DMS114 treated with DMSO at 0.1 percent for 48 hours (cell line): ENCODE results near the gene DCAF17.
A peak's percentile ranks its signal among the peaks of the same experiment; 100 is the strongest.

ENCODE experiments used
- DNase-seq: peaks from one replicate; lab custom pipeline; 2025; ENCODE audit not compliant: unreplicated experiment; lab: John Stamatoyannopoulos, UW

Gene DCAF17

GRCh38 chr2:171434013-171434989 lies at the start of gene DCAF17:
Gene DCAF17, plus strand, starts transcription at chr2:171434226. Its CDS starts 352 bp downstream, at chr2:171434578.
- peak; percentile 81 for DNase-seq

DNA sequence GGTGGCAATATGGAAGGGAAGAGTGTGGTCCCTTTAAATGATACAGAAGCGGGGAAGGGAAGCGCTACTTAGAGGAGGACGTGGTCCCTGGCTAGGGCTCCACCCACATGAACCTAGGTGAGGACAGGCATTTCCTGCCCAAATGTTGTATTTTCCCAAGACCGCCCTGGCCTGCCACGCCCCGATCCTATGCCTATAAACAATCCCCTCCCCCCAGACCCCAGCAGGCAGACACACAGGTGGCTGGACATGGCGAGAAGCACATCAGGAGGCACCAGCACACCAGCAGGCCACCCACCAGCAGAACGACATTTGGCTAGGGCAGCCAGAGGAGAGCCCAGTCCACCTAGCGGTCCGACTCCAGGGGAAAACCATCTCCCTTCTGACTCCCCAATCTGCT lies 47.4 kb upstream of the DCAF17 start:
- no peak for DNase-seq

GRCh38 chr2:171387052-171387451 lies 47.0 kb upstream of the DCAF17 start:
- no peak for DNase-seq

- no peak for DNase-seq
Observed at GRCh38 chr2:171389325-171389724, 44.7 kb upstream of the DCAF17 start.

GRCh38 chr2:171389780-171390179 lies 44.2 kb upstream of the DCAF17 start:
- DNase-seq: no peak

DNA sequence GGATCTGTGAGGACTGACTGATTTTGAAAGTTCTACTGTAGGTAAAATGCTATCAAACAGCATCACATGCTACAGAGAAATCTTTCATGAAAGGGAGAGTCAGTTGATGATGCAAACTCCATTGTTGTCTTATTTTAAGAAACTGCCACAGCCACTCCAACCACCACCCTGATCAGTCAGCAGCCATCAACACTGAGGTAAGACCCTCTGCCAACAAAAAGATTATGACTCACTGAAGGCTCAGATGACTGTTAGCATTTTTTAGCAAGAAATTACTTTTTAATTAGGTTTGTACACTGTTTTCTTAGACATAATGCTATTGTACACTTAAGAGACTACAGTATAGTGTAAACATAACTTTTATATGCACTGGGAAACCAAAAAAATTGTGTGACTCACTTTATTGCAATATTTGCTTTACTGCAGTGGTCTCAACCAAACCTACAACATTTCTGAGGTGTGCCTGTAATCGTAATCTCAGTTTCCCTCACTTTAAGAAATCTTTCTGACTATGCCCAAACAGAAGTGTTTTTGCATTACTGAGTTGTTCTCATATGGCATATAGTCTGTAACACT lies 43.0 kb upstream of the DCAF17 start:
- DNase-seq: no peak

GRCh38 chr2:171391532-171391931 lies 42.5 kb upstream of the DCAF17 start:
- no peak for DNase-seq

DNA sequence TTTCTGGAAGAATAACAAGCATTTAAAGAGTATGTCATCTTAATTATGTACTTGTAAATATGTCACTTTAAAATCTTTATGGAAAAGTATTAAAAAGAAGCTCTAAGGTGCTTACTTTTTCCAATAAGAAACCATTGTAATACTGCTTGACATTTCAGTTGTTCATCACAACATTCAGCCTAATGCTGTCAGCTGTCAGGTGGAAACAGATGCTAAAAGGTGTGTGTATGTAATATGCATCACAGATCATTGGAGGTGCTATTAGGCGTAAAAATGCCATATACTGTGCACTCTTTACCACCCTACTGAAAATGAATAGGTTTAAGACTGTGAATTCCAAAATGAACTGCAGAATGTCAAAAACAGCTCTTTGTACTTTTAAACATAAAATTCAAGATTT lies 40.5 kb upstream of the DCAF17 start:
- DNase-seq: no peak

- no peak for DNase-seq
Observed at GRCh38 chr2:171394164-171394740, 39.8 kb upstream of the DCAF17 start.

DNA sequence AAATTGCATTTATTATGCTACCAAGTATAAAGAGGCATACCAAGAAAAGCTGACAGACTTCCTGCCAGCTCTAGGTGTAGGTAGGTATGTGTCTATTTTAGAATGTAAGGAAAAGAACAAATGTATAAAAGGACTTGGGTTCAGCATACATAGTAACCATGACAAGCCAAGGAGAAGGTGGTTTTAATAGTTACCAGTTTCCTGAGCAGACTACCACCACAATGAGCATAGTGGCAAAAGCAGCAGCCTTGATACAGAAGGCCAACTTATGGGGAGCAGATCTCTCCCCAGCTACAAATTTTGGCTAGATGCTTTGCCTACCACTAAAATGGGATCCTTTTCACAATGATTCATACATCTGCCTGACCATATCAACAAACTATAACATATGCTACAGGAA lies 34.7 kb upstream of the DCAF17 start:
- no peak for DNase-seq

DNA sequence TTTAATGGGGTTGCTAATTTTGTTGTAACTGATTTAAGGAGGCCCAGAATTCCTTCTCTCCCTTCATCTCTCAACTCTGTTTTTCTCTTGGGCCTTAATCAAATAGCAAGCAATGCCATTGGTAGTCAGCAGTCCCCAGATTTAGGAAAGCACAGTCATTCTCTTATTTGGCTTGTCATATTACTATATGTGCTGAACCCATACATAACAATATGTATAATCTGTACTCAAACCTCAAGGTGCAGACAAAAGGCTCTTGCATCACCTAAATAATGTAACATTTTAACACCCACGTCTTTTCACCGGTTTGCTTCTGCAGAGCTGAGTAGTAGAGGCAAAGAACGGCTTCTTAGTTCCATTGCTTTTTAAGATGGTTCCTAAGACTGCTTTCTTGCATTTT lies 33.6 kb upstream of the DCAF17 start:
- no peak for DNase-seq

- DNase-seq: no peak
Observed at GRCh38 chr2:171401947-171402346, 32.1 kb upstream of the DCAF17 start.

DNA sequence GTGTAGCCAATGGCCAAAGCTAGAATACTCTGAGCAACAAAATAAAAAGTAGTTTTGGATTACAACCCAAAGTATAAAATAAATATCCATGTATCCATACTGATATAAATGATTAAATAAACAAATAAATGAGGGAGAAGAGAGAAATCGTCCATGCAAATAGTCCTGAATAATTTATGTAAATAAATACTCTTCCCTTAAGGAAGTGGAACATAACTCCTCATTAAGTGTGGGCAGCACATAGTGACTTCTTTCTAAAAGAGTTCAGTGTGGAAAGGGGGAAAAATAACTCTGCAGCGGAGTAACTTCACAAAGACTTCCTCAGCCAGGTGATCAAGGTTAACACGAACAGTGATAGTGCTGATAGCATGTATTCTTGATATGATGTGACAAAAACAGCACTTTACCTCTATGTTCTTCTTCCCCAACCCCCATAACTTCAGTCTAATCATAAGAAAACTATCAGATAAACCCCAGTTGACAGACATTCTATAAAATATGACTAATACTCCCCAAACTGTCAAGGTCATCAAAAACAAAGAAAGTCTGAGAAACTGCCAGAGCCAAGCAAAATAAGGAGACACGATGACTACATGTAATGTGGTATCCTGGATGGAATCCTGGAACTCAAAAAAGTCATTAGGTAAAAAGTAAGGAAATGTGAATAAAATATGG lies 31.0 kb upstream of the DCAF17 start:
- no peak for DNase-seq

DNA sequence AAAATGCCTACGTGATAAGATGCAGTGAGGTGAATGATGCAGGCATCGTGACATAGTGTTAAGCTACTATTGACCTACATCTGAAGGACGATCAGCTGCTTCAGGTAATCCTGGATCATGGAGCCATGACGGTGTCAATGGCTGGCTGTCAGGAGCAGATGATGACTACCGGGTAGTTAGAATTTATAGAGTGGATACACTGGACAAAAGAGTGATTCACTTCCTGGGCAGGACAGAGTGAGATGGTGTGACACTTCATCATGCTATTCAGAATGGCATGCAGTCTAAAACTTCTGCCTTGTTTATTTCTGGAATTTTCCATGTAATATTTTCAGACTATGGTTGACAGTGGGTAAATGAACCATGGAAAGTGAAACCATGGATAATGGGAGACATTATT lies 29.8 kb upstream of the DCAF17 start:
- no peak for DNase-seq

DNA sequence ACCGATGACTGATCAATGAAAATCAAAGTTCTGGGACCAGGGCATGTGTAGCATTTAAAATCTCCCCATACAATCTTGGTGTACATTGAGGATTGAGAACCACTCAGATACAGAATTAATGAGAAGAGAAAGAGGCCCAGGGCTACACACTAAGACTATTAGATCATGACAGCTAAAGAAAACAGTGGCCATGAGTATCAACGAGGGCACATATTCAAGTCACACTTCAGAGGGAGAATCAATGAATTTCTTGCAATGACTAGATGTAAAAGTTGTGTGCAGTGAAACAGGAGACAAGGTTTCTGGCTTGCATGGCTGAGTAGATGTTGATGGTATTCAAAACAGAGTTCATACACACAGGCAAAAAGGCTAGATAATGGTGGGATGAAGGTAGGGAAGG lies 29.3 kb upstream of the DCAF17 start:
- DNase-seq: no peak

DNA sequence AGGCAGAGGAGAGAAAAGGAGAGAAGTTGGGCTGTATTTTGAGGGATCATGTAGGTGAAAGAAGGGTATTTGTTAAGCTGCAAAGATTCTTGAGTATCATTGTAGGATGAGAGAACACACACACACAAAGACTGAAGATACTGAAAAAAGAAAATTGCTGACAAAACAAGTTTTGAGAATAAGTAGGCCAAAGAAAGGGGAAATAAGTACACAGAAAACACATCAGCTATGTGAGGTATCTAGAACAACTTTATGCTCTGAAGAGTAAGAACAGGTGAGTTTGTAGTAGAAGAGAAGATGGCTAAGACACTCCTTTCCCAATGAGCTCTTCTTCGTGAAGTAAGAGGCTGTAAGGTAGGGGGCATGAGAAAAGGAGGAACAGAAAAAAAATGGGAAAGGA lies 28.5 kb upstream of the DCAF17 start:
- DNase-seq: no peak

DNA sequence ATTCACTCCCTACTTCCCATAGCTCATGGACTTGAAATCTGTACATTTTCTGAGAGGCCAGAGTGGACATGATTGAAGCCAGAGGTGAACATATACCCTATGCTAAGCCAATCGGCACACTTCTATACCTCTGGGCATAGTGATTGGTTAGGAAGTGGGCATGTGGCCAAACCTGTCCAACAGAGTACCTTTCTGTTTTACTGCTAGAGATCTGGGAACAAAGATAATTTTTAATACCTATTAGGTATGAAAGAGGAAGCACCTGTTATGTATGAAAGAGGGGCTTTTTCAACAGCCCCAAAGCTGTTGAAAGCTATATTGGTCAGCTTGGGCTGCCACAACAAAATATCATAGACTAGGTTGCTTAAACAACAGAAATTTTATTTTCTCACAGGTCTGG lies 28.0 kb upstream of the DCAF17 start:
- no peak for DNase-seq

DNA sequence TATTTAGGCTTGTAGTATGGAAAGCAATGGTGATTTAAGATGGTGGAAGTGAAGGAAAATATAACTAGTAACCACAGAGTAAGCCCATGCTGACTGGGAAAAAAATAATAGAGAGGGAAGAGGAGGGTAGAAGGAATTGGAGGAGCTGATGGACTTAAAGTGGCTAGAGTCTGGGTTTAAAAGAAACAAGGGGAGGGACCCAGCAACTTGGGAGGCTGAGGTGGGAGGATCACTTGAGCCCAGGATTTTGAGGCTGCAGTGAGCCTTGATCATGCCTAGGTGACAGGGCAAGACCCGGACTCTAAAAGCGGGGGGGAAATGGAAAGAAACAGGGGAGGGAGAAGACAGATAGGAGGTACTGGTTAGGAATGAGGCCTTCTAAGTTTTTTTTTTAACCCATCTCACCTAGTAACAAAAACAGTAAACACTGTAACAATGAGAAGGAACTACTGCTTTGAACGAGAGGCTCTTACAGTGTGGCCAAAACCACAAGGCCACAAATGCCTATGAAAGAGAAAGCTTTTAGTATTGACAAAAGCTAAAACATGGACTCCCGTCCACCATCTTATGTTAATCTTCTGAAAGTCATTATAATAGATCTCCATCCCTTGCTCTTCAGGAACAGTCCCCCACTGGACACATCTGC lies 26.9 kb upstream of the DCAF17 start:
- no peak for DNase-seq

DNA sequence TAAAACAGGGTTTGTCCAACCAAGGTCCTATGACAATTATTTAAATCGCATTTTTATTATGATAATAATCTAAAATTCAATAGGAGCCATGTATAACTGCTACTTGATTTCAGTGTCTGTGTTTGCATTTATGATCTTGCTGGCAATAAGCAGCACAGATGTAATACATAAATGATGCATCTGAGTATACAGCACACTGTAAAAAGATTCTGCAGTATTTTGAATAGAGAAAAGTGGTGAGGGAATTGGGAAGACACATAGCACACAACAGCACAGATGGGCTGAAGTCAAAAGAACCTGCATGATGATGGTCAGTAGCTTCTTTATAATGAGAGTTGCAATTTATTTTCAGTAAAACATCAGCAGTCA lies 26.4 kb upstream of the DCAF17 start:
- DNase-seq: no peak

- no peak for DNase-seq
Observed at GRCh38 chr2:171409436-171409971, 24.5 kb upstream of the DCAF17 start.

DNA sequence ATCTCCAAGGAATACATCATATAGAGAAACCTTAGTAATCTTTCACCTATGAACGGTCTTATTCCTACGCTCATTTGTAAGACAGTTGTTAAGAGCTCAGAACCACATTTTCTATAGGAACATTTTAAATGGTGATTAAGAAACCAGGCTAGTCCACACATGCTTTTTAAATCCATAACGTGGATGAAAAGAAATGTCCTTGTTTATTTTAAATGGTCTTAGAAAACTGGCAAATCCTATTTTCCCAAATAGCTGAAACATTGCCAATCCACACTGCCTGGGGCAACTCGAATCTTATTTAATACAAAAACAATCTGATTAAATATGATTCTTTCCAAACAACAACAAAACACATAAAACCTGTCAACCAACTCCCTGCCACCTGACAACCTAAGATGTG lies 23.9 kb upstream of the DCAF17 start:
- no peak for DNase-seq
